ACC112 (cell line): ENCODE data around the gene PSMC3.

Experiments
- H2AFZ ChIP-seq: fragments of 200-600 bp; sonication (generic); one replicate; pipeline ENCODE4 v1.6.0; 2017; ENCODE audit warnings: antibody characterized with exemption, low read length; ENCODE audit not compliant: unreplicated experiment
- H3K27ac ChIP-seq: fragments of 200-600 bp; sonication (generic); 2 replicates; pipeline ENCODE4 v1.5.1; 2014; ENCODE audit warnings: low read depth, mild to moderate bottlenecking, antibody characterized with exemption, low read length, moderate library complexity
- H3K27me3 ChIP-seq: fragments of 200-600 bp; sonication (generic); 2 replicates; pipeline ENCODE4 v1.6.1; 2014; ENCODE audit warnings: mild to moderate bottlenecking, antibody characterized with exemption, low read length, moderate library complexity, mixed read lengths; ENCODE audit not compliant: insufficient read depth
- H3K36me3 ChIP-seq: fragments of 200-600 bp; sonication (generic); 2 replicates; pipeline ENCODE4 v1.6.1; 2016; ENCODE audit warnings: mild to moderate bottlenecking, antibody characterized with exemption, low read length, moderate library complexity, mixed read lengths; ENCODE audit not compliant: insufficient read depth
- H3K4me1 ChIP-seq: fragments of 200-600 bp; sonication (generic); one replicate; pipeline ENCODE4 v1.6.1; 2016; ENCODE audit warnings: low read length, mixed read lengths; ENCODE audit not compliant: insufficient read depth, unreplicated experiment, control insufficient read depth
- H3K4me3 ChIP-seq: fragments of 200-600 bp; sonication (generic); 2 replicates; pipeline ENCODE4 v1.5.1; 2014; ENCODE audit warnings: mild to moderate bottlenecking, low read depth, low read length
- H3K79me2 ChIP-seq: fragments of 200-600 bp; sonication (generic); one replicate; pipeline ENCODE4 v1.6.0; 2016; ENCODE audit warnings: low read length; ENCODE audit not compliant: control insufficient read depth, unreplicated experiment, insufficient read depth

Gene PSMC3

DNA sequence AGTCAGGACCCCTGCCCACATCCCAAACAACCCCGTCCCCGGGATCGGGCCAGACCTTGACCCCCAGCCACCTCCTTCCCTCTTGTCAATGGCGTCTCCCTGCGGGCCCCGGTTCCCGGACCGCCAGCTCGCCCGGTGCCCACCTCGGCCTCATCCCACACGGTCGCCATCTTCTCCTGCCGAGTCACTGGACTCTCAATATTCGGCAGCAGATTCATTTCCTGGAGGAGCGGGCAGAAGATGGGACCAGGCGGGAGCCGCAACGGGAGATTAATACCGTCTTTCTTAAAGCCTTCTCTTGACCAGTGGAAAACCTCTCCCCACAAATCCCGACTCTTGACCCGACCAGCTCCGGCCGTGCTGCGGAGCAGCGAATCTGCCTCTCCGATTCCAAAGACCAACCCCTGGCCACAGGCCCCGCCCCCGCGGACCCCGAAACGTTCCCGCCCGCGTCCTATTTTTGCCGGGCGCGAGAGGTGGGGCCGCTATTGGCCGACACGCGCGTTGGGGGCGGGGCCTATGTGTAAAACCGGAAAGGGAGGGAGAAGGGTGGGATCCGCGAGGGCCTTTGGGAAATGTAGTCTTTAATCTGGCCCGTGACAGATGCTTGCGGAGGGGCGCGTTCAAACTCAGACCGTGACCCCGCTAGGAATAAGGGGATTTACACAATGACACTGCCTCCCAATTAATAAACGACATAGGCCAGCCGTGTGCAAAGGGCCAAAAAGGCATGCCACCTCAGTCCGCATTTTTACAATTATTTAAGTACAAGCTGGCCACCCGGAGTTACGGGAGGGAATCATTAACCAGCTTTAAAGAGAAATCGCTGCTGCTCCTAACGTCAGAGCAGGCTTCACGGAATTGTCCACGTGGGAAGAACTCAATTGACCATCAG, at the start of gene PSMC3:
PSMC3 (minus strand) TSS at position 378 of the 895 bp plus-strand sequence; CDS start at position 218, 160 bp downstream.
- H2AFZ ChIP-seq = peak within 1 kb of the TSS; percentile 87
- H3K79me2 ChIP-seq = peaks cover 27% of the 10 kb centered on the region
- H3K27me3 ChIP-seq = no peaks in the 10 kb centered on the region
- peaks cover 11% of the 10 kb centered on the region for H3K4me1 ChIP-seq
- H3K27ac ChIP-seq = peak within 1 kb of the TSS; percentile 84
- H3K36me3 ChIP-seq = peaks cover 18% of the 10 kb centered on the region; the same call in 1 of the 2 replicates
- H3K4me3 ChIP-seq = peak within 1 kb of the TSS; percentile 90

DNA sequence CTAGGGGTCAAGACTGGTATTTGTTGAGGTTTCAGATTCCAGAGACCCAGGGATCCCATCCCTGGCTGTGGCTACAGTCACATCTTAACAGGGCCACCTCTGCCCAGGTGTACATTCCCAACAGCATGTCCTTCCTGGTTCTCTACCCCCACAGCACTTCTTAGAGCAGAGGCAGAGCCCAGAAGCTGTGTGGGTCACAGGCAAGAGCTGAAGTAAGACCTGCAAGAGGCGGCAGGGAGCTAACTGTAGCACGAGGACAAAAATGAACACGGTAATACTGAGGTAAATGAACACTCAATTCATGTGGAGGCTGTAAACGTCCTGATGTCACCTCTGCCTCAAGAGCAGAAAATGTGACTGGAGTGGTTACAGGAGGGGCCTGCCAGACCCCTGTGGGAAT, 44.4 kb upstream of the PSMC3 start:
- peaks cover 42% of the 10 kb centered on the region for H3K36me3 ChIP-seq
- no peaks in the 10 kb centered on the region for H3K27me3 ChIP-seq
- H3K27ac ChIP-seq = no peak overlapping the region
- peaks cover 49% of the 10 kb centered on the region for H3K4me1 ChIP-seq
- H3K4me3 ChIP-seq = no peak overlapping the region
- H2AFZ ChIP-seq = no peak overlapping the region
- H3K79me2 ChIP-seq = peaks cover 26% of the 10 kb centered on the region

DNA sequence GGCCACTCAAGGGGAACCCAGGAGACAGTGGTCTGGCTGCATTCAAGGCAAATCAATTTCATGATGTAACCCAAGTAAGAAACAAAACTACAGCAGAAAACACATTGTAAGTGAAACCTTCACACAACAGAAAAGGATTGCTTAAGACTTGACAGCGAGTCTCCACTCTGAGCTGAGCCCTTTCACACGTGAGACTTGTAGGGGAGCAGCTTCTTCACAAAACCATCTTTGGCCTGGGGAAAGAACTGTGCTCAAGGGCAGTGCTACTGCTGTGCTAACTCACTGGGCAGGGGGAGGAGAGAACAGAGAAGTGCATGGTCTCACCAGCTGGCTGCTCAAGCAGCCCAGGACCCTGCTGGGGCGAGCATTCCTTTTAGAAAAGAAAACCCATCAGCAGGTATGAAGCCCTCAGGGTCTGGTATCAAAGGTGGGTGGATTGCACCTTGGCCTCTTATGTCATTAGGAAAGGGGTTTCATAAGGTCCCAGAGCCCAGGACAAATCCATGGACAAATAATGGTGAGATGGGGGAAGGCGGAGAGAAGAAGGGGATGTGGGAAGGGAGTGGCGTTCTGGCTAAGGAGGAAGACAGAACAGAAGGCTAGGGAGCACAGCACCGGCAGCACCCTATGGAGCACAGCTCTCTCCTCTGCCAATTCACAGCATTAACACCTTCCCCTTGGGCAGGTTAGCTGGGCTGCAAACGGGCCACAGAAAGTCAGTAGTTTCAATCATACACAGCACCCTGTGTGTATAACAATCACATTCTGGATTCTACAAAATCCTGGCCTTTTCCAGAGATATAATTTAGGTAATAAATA, 43.3 kb upstream of the PSMC3 start:
- Histone ChIP-seq H3K36me3 (peaks cover 36% of the 10 kb centered on the region; the same call in 1 of the 2 replicates), H3K27me3 (no peaks in the 10 kb centered on the region), H3K4me3 (no peak overlapping the region), H2AFZ (no peak overlapping the region), H3K4me1 (peaks cover 50% of the 10 kb centered on the region), H3K27ac (no peak overlapping the region; the same call in 1 of the 2 replicates), H3K79me2 (peaks cover 34% of the 10 kb centered on the region)

DNA sequence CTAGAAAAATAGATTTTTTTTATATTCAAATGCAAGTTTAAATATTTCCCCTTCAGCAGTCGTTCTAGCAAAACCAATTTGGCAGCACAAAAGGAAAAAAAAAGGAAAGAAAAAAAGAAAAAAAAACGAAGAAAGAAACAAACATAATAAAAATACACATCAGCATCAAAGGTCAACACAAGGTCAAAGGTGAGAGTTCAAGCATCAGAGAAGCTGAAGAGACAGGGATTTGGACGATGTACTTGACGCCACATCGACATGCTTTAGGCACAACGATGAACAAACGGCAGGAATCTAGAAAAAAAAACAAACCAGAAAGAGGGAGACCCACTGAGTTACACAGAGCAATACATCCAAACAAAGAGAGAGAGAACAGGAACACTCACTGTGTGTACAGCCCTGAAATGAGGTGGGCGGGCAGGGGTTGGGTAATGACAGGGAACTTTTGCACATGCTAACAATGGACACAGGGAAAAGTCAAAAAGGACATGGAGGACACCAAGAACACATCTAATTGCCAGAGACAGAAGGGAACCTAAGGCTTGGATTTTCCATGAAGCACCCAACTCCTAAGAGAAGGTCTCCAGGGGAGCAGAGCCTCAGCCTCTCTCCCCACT, 42.5 kb upstream of the PSMC3 start:
- Histone ChIP-seq H3K27ac (no peak overlapping the region; the same call in 1 of the 2 replicates), H3K4me3 (no peak overlapping the region), H2AFZ (no peak overlapping the region), H3K36me3 (peaks cover 30% of the 10 kb centered on the region; the same call in 1 of the 2 replicates), H3K4me1 (peaks cover 52% of the 10 kb centered on the region), H3K79me2 (peaks cover 37% of the 10 kb centered on the region), H3K27me3 (no peaks in the 10 kb centered on the region)

DNA sequence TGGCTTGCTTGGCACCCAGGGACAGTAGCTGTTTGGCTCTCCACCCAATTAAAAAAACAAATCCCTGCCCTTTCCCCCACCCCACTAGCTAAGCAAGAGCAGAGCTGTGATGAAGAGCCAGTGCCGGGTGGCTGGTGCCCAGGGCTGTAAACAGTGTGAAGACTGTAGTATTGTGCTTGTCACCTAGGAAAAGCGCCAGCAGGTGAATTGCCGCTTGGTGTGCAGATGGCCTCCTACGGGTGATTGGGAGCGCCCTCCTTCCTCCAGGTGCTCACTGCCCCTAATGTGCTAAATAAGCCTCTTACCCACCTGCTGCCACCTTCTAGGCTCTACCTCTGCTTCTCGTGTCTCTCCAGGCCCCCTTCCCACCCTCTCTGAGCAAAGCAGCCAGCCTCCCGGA, 41.1 kb upstream of the PSMC3 start:
- no peak overlapping the region for H2AFZ ChIP-seq
- no peaks in the 10 kb centered on the region for H3K27me3 ChIP-seq
- peaks cover 40% of the 10 kb centered on the region for H3K79me2 ChIP-seq
- peak overlapping the region; percentile 77 for H3K27ac ChIP-seq
- H3K36me3 ChIP-seq = peaks cover 18% of the 10 kb centered on the region; the same call in 1 of the 2 replicates
- H3K4me1 ChIP-seq = peaks cover 52% of the 10 kb centered on the region
- H3K4me3 ChIP-seq = peak overlapping the region; percentile 43; the same call in 1 of the 2 replicates

DNA sequence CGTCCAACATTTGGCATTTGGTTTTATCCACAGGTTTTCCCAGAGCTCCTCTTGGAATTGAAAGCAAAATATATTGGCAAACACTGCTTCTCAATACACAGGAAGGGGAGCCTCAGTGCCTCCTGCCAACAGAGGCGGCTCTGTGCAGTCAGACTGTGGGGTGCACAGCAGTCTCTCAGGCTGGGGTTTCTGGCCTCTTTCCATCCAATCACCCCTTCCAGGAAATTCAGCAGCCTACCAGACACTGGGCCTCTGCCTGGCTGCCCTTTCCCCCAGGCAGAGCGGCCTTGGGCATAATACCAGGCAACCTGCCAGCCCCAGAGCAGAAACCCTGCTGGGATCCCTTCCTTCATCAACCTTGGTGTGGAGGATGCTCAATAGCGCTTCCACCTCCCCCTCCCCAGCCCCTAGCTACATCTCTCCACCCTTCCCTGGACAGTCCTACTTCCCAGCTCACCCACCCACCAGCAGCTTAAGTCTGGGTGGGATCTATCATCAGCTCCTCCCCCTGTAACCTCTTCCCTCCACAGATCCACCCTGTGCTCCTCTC, 40.5 kb upstream of the PSMC3 start:
- no peak overlapping the region for H2AFZ ChIP-seq
- peak overlapping the region; percentile 77 for H3K27ac ChIP-seq
- no peaks in the 10 kb centered on the region for H3K27me3 ChIP-seq
- peaks cover 40% of the 10 kb centered on the region for H3K79me2 ChIP-seq
- H3K36me3 ChIP-seq = peaks cover 18% of the 10 kb centered on the region; the same call in 1 of the 2 replicates
- peaks cover 52% of the 10 kb centered on the region for H3K4me1 ChIP-seq
- H3K4me3 ChIP-seq = peak overlapping the region; percentile 43

DNA sequence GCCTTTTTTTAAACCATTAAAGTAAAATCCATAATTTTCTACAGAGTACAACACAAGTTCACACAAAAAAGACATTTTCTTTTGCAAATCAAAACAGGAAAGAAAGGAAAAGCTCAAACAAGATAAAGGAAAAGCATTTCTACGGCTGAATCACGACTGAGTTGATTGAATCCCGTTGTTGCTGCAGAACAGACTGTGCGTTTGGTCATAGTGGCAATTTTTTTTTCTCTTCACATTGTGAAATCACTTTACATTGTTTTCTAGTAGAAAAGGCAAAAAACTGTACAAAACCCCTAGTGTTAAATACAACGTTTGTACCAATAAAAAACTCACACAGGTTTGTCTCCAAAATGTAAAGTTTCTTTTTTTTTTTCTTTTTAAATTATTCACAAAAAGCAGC, 40.0 kb upstream of the PSMC3 start:
- peak overlapping the region; percentile 43 for H3K4me3 ChIP-seq
- H3K4me1 ChIP-seq = peaks cover 52% of the 10 kb centered on the region
- H2AFZ ChIP-seq = no peak overlapping the region
- H3K79me2 ChIP-seq = peaks cover 40% of the 10 kb centered on the region
- peak overlapping the region; percentile 77 for H3K27ac ChIP-seq
- H3K36me3 ChIP-seq = peaks cover 13% of the 10 kb centered on the region; the same call in 1 of the 2 replicates
- no peaks in the 10 kb centered on the region for H3K27me3 ChIP-seq

DNA sequence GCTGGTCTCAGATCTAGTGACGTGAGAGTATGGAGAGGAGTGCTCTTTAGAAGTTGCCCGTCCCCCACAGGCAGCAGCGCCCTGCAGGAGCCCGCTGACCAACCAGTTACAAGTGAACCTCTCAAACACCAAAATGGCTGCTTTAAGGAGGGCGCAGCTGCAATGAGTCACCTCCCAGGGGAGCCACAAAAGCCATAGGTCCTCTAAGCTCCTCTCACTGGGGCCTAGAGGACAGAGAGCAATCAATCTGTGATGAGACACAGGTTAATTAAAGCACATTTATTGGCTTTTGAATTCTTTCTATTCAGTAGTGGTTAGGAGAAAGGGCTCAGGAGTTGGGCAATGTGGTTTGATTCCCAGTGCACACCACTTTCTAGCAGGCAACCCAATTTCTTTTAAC, 38.2 kb upstream of the PSMC3 start:
- no peak overlapping the region for H3K4me3 ChIP-seq
- no peak overlapping the region for H2AFZ ChIP-seq
- H3K27ac ChIP-seq = no peak overlapping the region
- H3K36me3 ChIP-seq = peaks cover 4% of the 10 kb centered on the region; the same call in 1 of the 2 replicates
- H3K27me3 ChIP-seq = no peaks in the 10 kb centered on the region
- peaks cover 49% of the 10 kb centered on the region for H3K4me1 ChIP-seq
- H3K79me2 ChIP-seq = peaks cover 37% of the 10 kb centered on the region

DNA sequence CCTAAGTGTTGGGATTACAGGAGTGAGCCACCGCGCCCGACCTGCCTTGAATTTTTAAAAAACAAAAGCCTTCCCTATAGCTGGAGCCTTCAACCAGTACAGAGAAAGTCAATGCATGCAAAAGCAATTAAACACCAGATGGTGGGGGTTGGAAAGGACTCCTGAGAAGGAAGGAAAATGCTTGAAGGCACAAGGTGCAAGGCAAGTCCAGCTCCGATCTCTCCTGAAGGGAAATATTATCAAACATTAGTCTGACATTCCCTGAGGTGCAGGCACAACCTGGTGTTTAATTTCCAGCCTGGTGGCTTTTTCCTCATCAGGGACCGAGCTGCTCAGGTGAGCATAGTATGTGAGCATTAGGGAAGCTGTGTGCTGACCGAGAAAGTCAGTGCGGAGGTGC, 35.6 kb upstream of the PSMC3 start:
- Histone ChIP-seq H3K4me3 (no peak overlapping the region), H3K79me2 (peaks cover 20% of the 10 kb centered on the region), H3K27ac (no peak overlapping the region), H3K4me1 (peaks cover 25% of the 10 kb centered on the region), H2AFZ (no peak overlapping the region), H3K27me3 (no peaks in the 10 kb centered on the region), H3K36me3 (no peaks in the 10 kb centered on the region)
